HG03139 (cell line): Measurements from ENCODE around the gene ZNF521.

Experiments
- ATAC-seq: cut with Tn5 transposase; IDR thresholded peaks from one replicate; pipeline ENCODE4 v1.9.1; 2021; ENCODE audit not compliant: unreplicated experiment

ZNF521 gene

GRCh38 chr18:25077944-25078723 lies 273.8 kb downstream of the ZNF521 start:
- no peak for ATAC-seq

- no peak for ATAC-seq
Measured at GRCh38 chr18:25077038-25077943, 274.7 kb downstream of the ZNF521 start.

- no peak for ATAC-seq
Measured at GRCh38 chr18:25075783-25076182, 276.2 kb downstream of the ZNF521 start.

GRCh38 chr18:25075331-25075730 lies 276.6 kb downstream of the ZNF521 start:
- ATAC-seq: no peak

- ATAC-seq: no peak
Measured at GRCh38 chr18:25074925-25075324, 277.0 kb downstream of the ZNF521 start.

GRCh38 chr18:25072205-25072604 lies 279.8 kb downstream of the ZNF521 start:
- ATAC-seq: no peak

- no peak for ATAC-seq
Measured at GRCh38 chr18:25067275-25068025, 284.5 kb downstream of the ZNF521 start.

GRCh38 chr18:25066516-25066915 lies 285.4 kb downstream of the ZNF521 start:
- no peak for ATAC-seq

GRCh38 chr18:25062720-25063119 lies 289.2 kb downstream of the ZNF521 start:
- ATAC-seq: no peak

- ATAC-seq: no peak
Measured at GRCh38 chr18:25061395-25061794, 290.6 kb downstream of the ZNF521 start.

- ATAC-seq: no peak
Measured at GRCh38 chr18:25058521-25058920, 293.4 kb downstream of the ZNF521 start.

GRCh38 chr18:25057491-25058050 lies 294.4 kb downstream of the ZNF521 start:
- ATAC-seq: no peak

- ATAC-seq: no peak
Measured at GRCh38 chr18:25056429-25056828, 295.5 kb downstream of the ZNF521 start.

GRCh38 chr18:25055076-25055475 lies 296.9 kb downstream of the ZNF521 start:
- no peak for ATAC-seq

GRCh38 chr18:25053466-25053865 lies 298.5 kb downstream of the ZNF521 start:
- no peak for ATAC-seq

- ATAC-seq: no peak
Measured at GRCh38 chr18:25052511-25052921, 299.4 kb downstream of the ZNF521 start.

GRCh38 chr18:25050605-25051004 lies 301.4 kb downstream of the ZNF521 start:
- no peak for ATAC-seq

- ATAC-seq: no peak
Measured at GRCh38 chr18:25047983-25048382, 304.0 kb downstream of the ZNF521 start.

GRCh38 chr18:25047421-25047820 lies 304.5 kb downstream of the ZNF521 start:
- ATAC-seq: no peak

- ATAC-seq: no peak
Measured at GRCh38 chr18:25044694-25045093, 307.3 kb downstream of the ZNF521 start.

- ATAC-seq: no peak
Measured at GRCh38 chr18:25043104-25043503, 308.9 kb downstream of the ZNF521 start.
